Mucosa of descending colon (tissue), 3 donors: ENCODE data around the gene TESK2. TPM values are rescaled to one million over a fixed set of nuclear protein-coding genes. Genes with fewer than 3 reads are reported as not detected.

Source experiments
- ATAC-seq: fragments of 200-7000 bp; cut with Tn5 transposase; one replicate; pipeline ENCODE4 v1.9.1; 2020; ENCODE audit warnings: mild to moderate bottlenecking, moderate library complexity
- DNase-seq, 3 donors: peaks; one replicate each; pipeline ENCODE4 v3.0.0-alpha.2; 2020
- H3K36me3 ChIP-seq: fragments of 200-600 bp; one replicate; pipeline ENCODE4 v1.8.0; 2021; ENCODE audit warnings: low read depth, mild to moderate bottlenecking
- H3K4me1 ChIP-seq: fragments of 200-600 bp; one replicate; pipeline ENCODE4 v1.8.0; 2021; ENCODE audit warnings: low read depth, mild to moderate bottlenecking
- H3K4me3 ChIP-seq: fragments of 200-600 bp; one replicate; pipeline ENCODE4 v1.8.0; 2021; ENCODE audit warnings: mild to moderate bottlenecking
- H3K9me3 ChIP-seq: fragments of 200-600 bp; one replicate; pipeline ENCODE4 v1.8.0; 2021; ENCODE audit warnings: mild to moderate bottlenecking
- CTCF ChIP-seq: fragments of 200-600 bp; IDR thresholded peaks from one replicate; pipeline ENCODE4 v1.8.0; 2022; ENCODE audit warnings: antibody characterized with exemption, mild to moderate bottlenecking
- intact Hi-C, 2 donors: fragments of 100-400 bp; cut with DNase I in 1 of 2; cut with micrococcal nuclease in 1 of 2; formaldehyde crosslinking; loops; one replicate each; pipeline versions ENCODE4 v1.11.0 to v1.11.1; 2022; cut with DNase I, micrococcal nuclease
- total RNA-seq, 3 donors: library from RNA; stranded (reverse); fragmentation: NEBNext Ultra II Directional in 2 of 3; extraction: Animal tissue kit (Norgen Biotek cat#: 25700) in 2 of 3; gene quantifications; one replicate each; pipeline versions ENCODE4 v1.2.1 to v1.2.4, GENCODE V29; 2021 to 2023
- donor health status: DM: no; HTN: no; CAD: no; lungs with moderate emphysema.
- donor health status: DM: no; HTN: no; CAD: no.
- donor health status: DM: no; HTN: yes; CAD: no.

TESK2 gene
- total RNA-seq, 3 donors from 2014 or later, result 10.7 to 19.9 (median 10.8) TPM

GRCh38 chr1:45331436-45332345 lies 159.3 kb downstream of the TESK2 start:
- H3K9me3 ChIP-seq, result no peaks in the 10 kb centered on the region
- TF ChIP-seq CTCF, result no peak
- intact Hi-C loops, result no loop called here
- no peaks in the 10 kb centered on the region for H3K36me3 ChIP-seq
- no peak overlapping the region for H3K4me3 ChIP-seq
- DNase-seq, result peak in 1 of 3 donors; percentile 38
- ATAC-seq, result no peak
- peaks cover 34% of the 10 kb centered on the region for H3K4me1 ChIP-seq

- intact Hi-C loops, result no loop called here
These were observed 161.5 kb downstream of the TESK2 start for GRCh38 chr1:45329445-45329844.

GRCh38 chr1:45328680-45329079 lies 162.3 kb downstream of the TESK2 start:
- Histone ChIP-seq H3K9me3 (no peaks in the 10 kb centered on the region), H3K4me3 (no peak overlapping the region), H3K36me3 (no peaks in the 10 kb centered on the region), H3K4me1 (peaks cover 26% of the 10 kb centered on the region)
- no peak for DNase-seq
- intact Hi-C loops, result no loop called here
- no peak for TF ChIP-seq CTCF
- no peak for ATAC-seq

More at GRCh38 chr1:45329445-45329844, 161.5 kb downstream of the TESK2 start:
- H3K9me3 ChIP-seq, result no peaks in the 10 kb centered on the region
- H3K4me1 ChIP-seq, result peaks cover 34% of the 10 kb centered on the region
- no peak for TF ChIP-seq CTCF
- DNase-seq, result no peak
- H3K4me3 ChIP-seq, result no peak overlapping the region
- H3K36me3 ChIP-seq, result no peaks in the 10 kb centered on the region
- no peak for ATAC-seq

GRCh38 chr1:45327644-45328515 lies 163.1 kb downstream of the TESK2 start:
- no peak overlapping the region for H3K4me3 ChIP-seq
- H3K4me1 ChIP-seq, result peaks cover 23% of the 10 kb centered on the region
- H3K36me3 ChIP-seq, result no peaks in the 10 kb centered on the region
- peak; percentile 42 for ATAC-seq
- intact Hi-C loops, result no loop called here
- TF ChIP-seq CTCF, result no peak
- peak in 1 of 3 donors; percentile 52 for DNase-seq
- no peaks in the 10 kb centered on the region for H3K9me3 ChIP-seq

GRCh38 chr1:45326627-45327623 lies 164.0 kb downstream of the TESK2 start, which contains the start of gene HPDL:
TSS of gene HPDL (plus strand) at chr1:45326895. CDS start at chr1:45327149, 254 bp downstream.
- TF ChIP-seq CTCF, result no peak
- Histone ChIP-seq H3K4me1 (peaks cover 23% of the 10 kb centered on the region), H3K4me3 (peak within 1 kb of the TSS; percentile 24), H3K36me3 (no peaks in the 10 kb centered on the region), H3K9me3 (no peaks in the 10 kb centered on the region)
- ATAC-seq (peak; percentile 83), DNase-seq (peak; percentile 81 to 83 (median 82))
- intact Hi-C loops, result no loop called here
